HepG2 (cell line): ENCODE results near the gene FAM163A. TPM values are rescaled to one million over a fixed set of nuclear protein-coding genes. Genes with fewer than 3 reads are reported as not detected.

Experiments used
- ATAC-seq: fragments of 200-7000 bp; cut with Tn5 transposase; 3 replicates; pipeline ENCODE4 v1.9.1; 2020; ENCODE audit warnings: mild to moderate bottlenecking, moderate library complexity
- BruUV-seq: library from RNA; stranded (reverse); fragments of 400-500 nt; replicated peaks from 2 replicates; lab custom pipeline; 2021; lab: Mats Ljungman, UMichigan
- CTCF ChIA-PET: fragments of 300-600 bp; formaldehyde crosslinking; extraction: SDS; loops from one replicate; lab custom pipeline; 2021; ENCODE audit warnings: low total read pairs, inconsistent platforms, low intra/inter-chr PET ratio; lab: Yijun Ruan, JAX
- POLR2A ChIA-PET: fragments of 350-600 bp; sonication (Branson Sonifier 250); formaldehyde crosslinking; loops from one replicate; lab custom pipeline; 2020; ENCODE audit warnings: antibody characterized with exemption, inconsistent platforms; lab: Yijun Ruan, JAX
- DNase-seq: peaks from one replicate; pipeline ENCODE4 v3.0.0-alpha.2; 2015; ENCODE audit warnings: low spot score
- FAIRE-seq: peaks from 3 replicates; lab custom pipeline; 2011; peaks lifted over from hg19 to GRCh38; lab: Jason Lieb, UNC
- H2AFZ ChIP-seq: one replicate; pipeline ENCODE4 v1.6.1; 2011; ENCODE audit warnings: low read length, inconsistent platforms
- H3K27ac ChIP-seq: fragments of 300-600 bp; 3 replicates; pipeline ENCODE4 v1.8.0; 2011; ENCODE audit warnings: mixed run types, mild to moderate bottlenecking, mixed read lengths, low read length, inconsistent platforms; ENCODE audit not compliant: insufficient read depth; ENCODE audit errors: extremely low read length
- H3K27me3 ChIP-seq, 2 experiments: fragments of 200-600 bp in 1 of 2; 2 replicates in 1 of 2; 3 replicates in 1 of 2; pipeline versions ENCODE4 v1.6.0 to v1.8.0; 2011; ENCODE audit warnings: low read length in 2 of 2, mild to moderate bottlenecking in 2 of 2, moderate library complexity in 2 of 2, inconsistent platforms in 1 of 2; ENCODE audit not compliant: insufficient read depth in 2 of 2, control insufficient read depth in 1 of 2
- H3K36me3 ChIP-seq, 2 experiments: fragments of 200-600 bp in 1 of 2; replicated peaks in 1 of 2; 2 replicates in 1 of 2; 3 replicates in 1 of 2; pipeline versions ENCODE4 v1.5.1 to v1.8.0; 2011; ENCODE audit warnings: low read length in 2 of 2, inconsistent platforms in 1 of 2; ENCODE audit not compliant: insufficient read depth in 2 of 2, control insufficient read depth in 1 of 2
- H3K4me1 ChIP-seq: 2 replicates; pipeline ENCODE4 v1.5.1; 2012; ENCODE audit warnings: low read length, inconsistent platforms; ENCODE audit not compliant: insufficient read depth
- H3K4me2 ChIP-seq: 2 replicates; pipeline ENCODE4 v1.6.0; 2011; ENCODE audit warnings: low read depth, low read length, inconsistent platforms
- H3K4me3 ChIP-seq, 3 experiments: fragments of 200-600 bp in 1 of 3; sonication (generic), shearing (Covaris generic) in 1 of 3; replicated peaks in 1 of 3; 2 replicates each; pipeline ENCODE4 v1.5.1; 2011 to 2016; ENCODE audit warnings: low read length in 3 of 3, inconsistent platforms in 2 of 3, low read depth in 2 of 3, mild to moderate bottlenecking in 2 of 3, control low read depth in 1 of 3, mixed read lengths in 1 of 3; ENCODE audit not compliant: insufficient read depth in 1 of 3
- H3K79me2 ChIP-seq: one replicate; pipeline ENCODE4 v1.6.1; 2011; ENCODE audit warnings: low read length, inconsistent platforms; ENCODE audit not compliant: insufficient read depth
- H3K9ac ChIP-seq: 2 replicates; pipeline ENCODE4 v1.6.0; 2011; ENCODE audit warnings: mild to moderate bottlenecking, low read depth, low read length, inconsistent platforms; ENCODE audit not compliant: insufficient read depth
- H3K9me3 ChIP-seq: 2 replicates; pipeline ENCODE4 v1.5.1; 2012; ENCODE audit warnings: mild to moderate bottlenecking, low read length
- H4K20me1 ChIP-seq: 2 replicates; pipeline ENCODE4 v1.6.0; 2011; ENCODE audit warnings: inconsistent platforms, mild to moderate bottlenecking, low read length, moderate library complexity; ENCODE audit not compliant: insufficient read depth
- EED ChIP-seq: sonication (generic); formaldehyde crosslinking; IDR thresholded peaks from 2 replicates; pipeline ENCODE4 v1.5.0; 2020; ENCODE audit warnings: mild to moderate bottlenecking, missing genetic modification reagents
- IKZF4 ChIP-seq: sonication (generic); formaldehyde crosslinking; IDR thresholded peaks from 2 replicates; pipeline ENCODE4 v1.5.1; 2020; ENCODE audit warnings: borderline replicate concordance, mild to moderate bottlenecking, low read depth, missing genetic modification reagents; ENCODE audit errors: not compliant biosample characterization
- KLF6 ChIP-seq: IDR thresholded peaks from 2 replicates; pipeline ENCODE4 v1.8.0; 2016; ENCODE audit warnings: missing biosample characterization, missing genetic modification reagents
- MZF1 ChIP-seq: sonication (generic); formaldehyde crosslinking; IDR thresholded peaks from 2 replicates; pipeline ENCODE4 v1.8.1; 2023; ENCODE audit warnings: mild to moderate bottlenecking, missing genetic modification reagents, borderline replicate concordance
- NBN ChIP-seq: fragments of 450-650 bp; conservative IDR thresholded peaks from 2 replicates; pipeline ENCODE4 v1.6.1; 2017
- PAWR ChIP-seq: sonication (generic); formaldehyde crosslinking; IDR thresholded peaks from 2 replicates; pipeline ENCODE4 v1.4.0; 2020; ENCODE audit warnings: missing genetic modification reagents, mild to moderate bottlenecking, borderline replicate concordance
- RFX1 ChIP-seq: fragments of 450-650 bp; IDR thresholded peaks from 2 replicates; pipeline ENCODE4 v1.6.1; 2017
- RFX3 ChIP-seq: IDR thresholded peaks from 2 replicates; pipeline ENCODE4 v1.6.1; 2016; ENCODE audit warnings: missing biosample characterization, missing genetic modification reagents
- TBX3 ChIP-seq: fragments of 450-650 bp; IDR thresholded peaks from 2 replicates; pipeline ENCODE4 v1.6.1; 2017; ENCODE audit warnings: antibody characterized with exemption, mild to moderate bottlenecking, inconsistent platforms, borderline replicate concordance
- ZEB1 ChIP-seq: IDR thresholded peaks from 2 replicates; pipeline ENCODE4 v1.6.1; 2012; ENCODE audit warnings: mild to moderate bottlenecking, low read depth, inconsistent platforms; ENCODE audit not compliant: insufficient replicate concordance
- WGBS: methylation state at CpG from one replicate; pipeline ENCODE4 v1.1.6; 2017; ENCODE audit warnings: low lambda C conversion rate; 5-methylcytosine and 5-hydroxymethylcytosine counted together
- in situ Hi-C: cut with HindIII; loops from 2 replicates; pipeline ENCODE4 v1.10.0; 2017; ENCODE audit warnings: low pct_unique_long_range_greater_than_20kb; ENCODE audit not compliant: extremely low pct_ligation_motif_present
- intact Hi-C: fragments of 100-400 bp; cut with micrococcal nuclease; formaldehyde crosslinking; loops from one replicate; pipeline ENCODE4 v1.10.0; 2022; ENCODE audit not compliant: unreplicated experiment
- polyA plus RNA-seq, 8 experiments: library from polyadenylated mRNA; depleted of rRNA in 3 of 8; stranded (reverse) in 7 of 8; unstranded in 1 of 8; fragments of >200 nt; fragmentation: Illumina TruSeq in 4 of 8; extraction: Trizol in 4 of 8; gene quantifications; 2 replicates each; pipeline versions ENCODE4 v1.2.1 to v1.2.3, GENCODE V29; 2011 to 2016; ENCODE audit warnings: low read depth in 4 of 8, missing spikeins in 1 of 8, mixed read lengths in 1 of 8; ENCODE audit not compliant: insufficient read depth in 1 of 8
- total RNA-seq, 5 experiments: library from RNA; depleted of rRNA; stranded (reverse); fragments of >200 nt; fragmentation: Illumina TruSeq; extraction: Trizol; gene quantifications; 2 replicates each; pipeline ENCODE4 v1.2.3, GENCODE V29; 2016; ENCODE audit warnings: low read depth in 1 of 5
- TF ChIP-seq, protein P1 (sequence below): sonication (generic); formaldehyde crosslinking; IDR thresholded peaks from 2 replicates; pipeline ENCODE4 v1.9.0; 2021; ENCODE audit warnings: missing genetic modification reagents, borderline replicate concordance
- TF ChIP-seq, protein P2 (sequence below): sonication (generic); formaldehyde crosslinking; IDR thresholded peaks from 2 replicates; pipeline ENCODE4 v1.5.1; 2020; ENCODE audit warnings: mild to moderate bottlenecking, missing genetic modification reagents, moderate library complexity

The FAM163A gene
- total and polyA plus RNA-seq, 2 of the 13 experiments (the other 11 are each of a cell fraction or from before 2014, with no cell fraction given), result not detected

DNA sequence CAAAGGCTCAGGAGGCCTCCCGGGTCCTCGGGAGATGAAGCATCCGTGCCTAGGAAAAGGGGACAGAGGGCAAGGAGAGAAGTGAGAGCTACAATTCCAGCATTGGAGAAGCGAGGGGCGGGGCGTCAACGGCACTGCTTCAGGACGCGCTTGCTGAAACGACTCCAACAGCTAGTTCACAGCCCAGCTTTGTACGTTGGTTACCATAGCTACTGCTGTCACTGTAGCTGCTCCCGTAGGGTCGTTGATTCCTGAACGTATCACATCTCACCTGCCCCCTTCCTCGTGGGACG, 71.4 kb downstream of the FAM163A start:
- POLR2A ChIA-PET, result interaction anchor here (0.9 kb wide), 1 partner anchor 9 kb away, joined by 3 read pairs; no protein-coding TSS in a partner anchor
- CTCF ChIA-PET, result interaction anchor here (1.8 kb wide), 1 partner anchor 108 kb away, joined by 8 read pairs; no protein-coding TSS in a partner anchor
- in situ Hi-C loops (no loop called here), intact Hi-C loops (no loop called here)
- Histone ChIP-seq H3K4me2 (peak overlapping the region; percentile 97), H3K9me3 (no peaks in the 10 kb centered on the region), H3K4me1 (peaks cover 20% of the 10 kb centered on the region), H2AFZ (no peak overlapping the region), H4K20me1 (no peaks in the 10 kb centered on the region), H3K36me3 (no peaks in the 10 kb centered on the region), H3K27ac (no peak overlapping the region), H3K4me3 (peak overlapping the region; percentile 21 to 67 (median 27); a peak in 4 of 6 replicates), H3K9ac (no peak overlapping the region), H3K79me2 (no peaks in the 10 kb centered on the region), H3K27me3 (peaks cover 25 to 84% of the 10 kb centered on the region in 2 experiments)
- ATAC-seq, result peak; percentile 68
- BruUV-seq, result no TSS peak
- WGBS, result 9% methylated on average over 14 of the region's 16 CpGs
- DNase-seq, result no peak
- TF ChIP-seq MZF1, result no peak
- TF ChIP-seq EED (CRISPR knock-in tag), result no peak
- peak; percentile 71 for TF ChIP-seq RFX1
- TF ChIP-seq IKZF4 (CRISPR knock-in tag), result peak; percentile 49
- TF ChIP-seq TBX3, result no peak
- peak; percentile 71 for TF ChIP-seq RFX3 (CRISPR knock-in tag)
- no peak for TF ChIP-seq NBN
- no peak for FAIRE-seq

DNA sequence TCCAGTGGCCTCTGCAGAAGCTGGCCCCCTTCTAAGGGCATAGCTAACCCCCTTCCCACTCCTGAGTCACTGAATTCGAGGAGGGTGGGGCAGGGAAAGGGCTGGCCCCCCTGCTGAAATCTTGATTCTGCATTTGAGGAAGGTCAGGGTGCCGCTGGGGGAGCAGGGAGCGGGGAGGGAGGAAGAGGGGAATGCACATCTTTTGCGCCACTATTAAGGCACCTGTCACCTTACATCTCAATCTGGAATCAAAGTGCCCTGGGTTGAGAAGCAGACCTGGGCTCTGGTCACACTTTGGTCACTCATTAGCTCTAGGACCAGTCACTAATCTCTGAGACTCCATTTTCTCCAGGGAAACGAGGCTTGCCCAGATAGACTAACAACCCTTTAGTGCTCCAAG, 72.5 kb downstream of the FAM163A start:
- CTCF ChIA-PET, result interaction anchor here (1.8 kb wide), 1 partner anchor 109 kb away, joined by 8 read pairs; no protein-coding TSS in a partner anchor
- Histone ChIP-seq H3K36me3 (no peaks in the 10 kb centered on the region), H3K79me2 (no peaks in the 10 kb centered on the region), H4K20me1 (no peaks in the 10 kb centered on the region), H3K9me3 (no peaks in the 10 kb centered on the region), H2AFZ (no peak overlapping the region), H3K9ac (no peak overlapping the region), H3K27me3 (peaks cover 25 to 83% of the 10 kb centered on the region in 2 experiments), H3K4me1 (peaks cover 20% of the 10 kb centered on the region), H3K4me3 (peak overlapping the region in 1 of 3 experiments; percentile 67; a peak in 1 of 6 replicates), H3K4me2 (peak overlapping the region; percentile 97; the same call in 1 of the 2 replicates), H3K27ac (no peak overlapping the region)
- no TSS peak for BruUV-seq
- TF ChIP-seq EED (CRISPR knock-in tag) (no peak), KLF6 (no peak), ZEB1 (no peak), PAWR (CRISPR knock-in tag) (no peak)
- TF ChIP-seq, protein P1, sequence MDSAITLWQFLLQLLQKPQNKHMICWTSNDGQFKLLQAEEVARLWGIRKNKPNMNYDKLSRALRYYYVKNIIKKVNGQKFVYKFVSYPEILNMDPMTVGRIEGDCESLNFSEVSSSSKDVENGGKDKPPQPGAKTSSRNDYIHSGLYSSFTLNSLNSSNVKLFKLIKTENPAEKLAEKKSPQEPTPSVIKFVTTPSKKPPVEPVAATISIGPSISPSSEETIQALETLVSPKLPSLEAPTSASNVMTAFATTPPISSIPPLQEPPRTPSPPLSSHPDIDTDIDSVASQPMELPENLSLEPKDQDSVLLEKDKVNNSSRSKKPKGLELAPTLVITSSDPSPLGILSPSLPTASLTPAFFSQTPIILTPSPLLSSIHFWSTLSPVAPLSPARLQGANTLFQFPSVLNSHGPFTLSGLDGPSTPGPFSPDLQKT (CRISPR knock-in tag), result no peak
- TF ChIP-seq, protein P2, sequence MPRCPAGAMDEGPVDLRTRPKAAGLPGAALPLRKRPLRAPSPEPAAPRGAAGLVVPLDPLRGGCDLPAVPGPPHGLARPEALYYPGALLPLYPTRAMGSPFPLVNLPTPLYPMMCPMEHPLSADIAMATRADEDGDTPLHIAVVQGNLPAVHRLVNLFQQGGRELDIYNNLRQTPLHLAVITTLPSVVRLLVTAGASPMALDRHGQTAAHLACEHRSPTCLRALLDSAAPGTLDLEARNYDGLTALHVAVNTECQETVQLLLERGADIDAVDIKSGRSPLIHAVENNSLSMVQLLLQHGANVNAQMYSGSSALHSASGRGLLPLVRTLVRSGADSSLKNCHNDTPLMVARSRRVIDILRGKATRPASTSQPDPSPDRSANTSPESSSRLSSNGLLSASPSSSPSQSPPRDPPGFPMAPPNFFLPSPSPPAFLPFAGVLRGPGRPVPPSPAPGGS (CRISPR knock-in tag), result no peak
- intact Hi-C loops, result no loop called here
- POLR2A ChIA-PET, result no interaction called here
- FAIRE-seq, result no peak
- 34% methylated on average over 5 of the region's 5 CpGs for WGBS
- in situ Hi-C loops, result loop anchor here (5.0 kb wide), 1 partner anchor 108 kb away; no protein-coding TSS in a partner anchor
- DNase-seq, result no peak
- ATAC-seq, result no peak
